Neural progenitor cell (in vitro differentiated cells): ENCODE measurements around the gene NLK.

Source experiments
- EZH2phosphoT487 ChIP-seq: fragments of 200-600 bp; sonication (generic); IDR thresholded peaks from 2 replicates; pipeline ENCODE4 v1.6.1; 2017; ENCODE audit warnings: antibody characterized with exemption
- TF ChIP-seq, protein P1 (sequence below): fragments of 200-600 bp; sonication (generic); IDR thresholded peaks from 2 replicates; pipeline ENCODE4 v1.5.1; 2017; ENCODE audit warnings: antibody characterized with exemption, mild to moderate bottlenecking

DNA sequence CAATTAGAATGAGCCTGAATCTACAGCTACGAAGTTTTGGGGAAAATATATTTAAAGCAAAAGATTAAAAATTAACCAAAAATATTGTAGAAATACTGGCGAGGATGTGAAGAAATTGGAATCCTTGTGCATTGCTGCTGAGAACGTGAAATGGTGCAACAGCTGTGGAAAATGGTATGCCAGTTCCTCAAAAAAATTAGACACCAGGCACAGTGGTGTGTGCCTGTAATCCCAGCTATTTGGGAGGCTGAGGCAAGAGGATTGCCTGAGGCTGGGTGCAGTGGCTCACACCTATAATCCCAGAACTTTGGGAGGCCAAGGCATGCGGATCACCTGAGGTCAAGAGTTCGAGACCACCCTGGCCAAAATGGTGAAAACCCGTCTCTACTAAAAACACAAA is 156.6 kb downstream of the NLK start:
- no peak for TF ChIP-seq EZH2phosphoT487
- TF ChIP-seq, protein P1, sequence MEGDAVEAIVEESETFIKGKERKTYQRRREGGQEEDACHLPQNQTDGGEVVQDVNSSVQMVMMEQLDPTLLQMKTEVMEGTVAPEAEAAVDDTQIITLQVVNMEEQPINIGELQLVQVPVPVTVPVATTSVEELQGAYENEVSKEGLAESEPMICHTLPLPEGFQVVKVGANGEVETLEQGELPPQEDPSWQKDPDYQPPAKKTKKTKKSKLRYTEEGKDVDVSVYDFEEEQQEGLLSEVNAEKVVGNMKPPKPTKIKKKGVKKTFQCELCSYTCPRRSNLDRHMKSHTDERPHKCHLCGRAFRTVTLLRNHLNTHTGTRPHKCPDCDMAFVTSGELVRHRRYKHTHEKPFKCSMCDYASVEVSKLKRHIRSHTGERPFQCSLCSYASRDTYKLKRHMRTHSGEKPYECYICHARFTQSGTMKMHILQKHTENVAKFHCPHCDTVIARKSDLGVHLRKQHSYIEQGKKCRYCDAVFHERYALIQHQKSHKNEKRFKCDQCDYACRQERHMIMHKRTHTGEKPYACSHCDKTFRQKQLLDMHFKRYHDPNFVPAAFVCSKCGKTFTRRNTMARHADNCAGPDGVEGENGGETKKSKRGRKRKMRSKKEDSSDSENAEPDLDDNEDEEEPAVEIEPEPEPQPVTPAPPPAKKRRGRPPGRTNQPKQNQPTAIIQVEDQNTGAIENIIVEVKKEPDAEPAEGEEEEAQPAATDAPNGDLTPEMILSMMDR = no peak
